Medulla oblongata (tissue), 1 donor: ENCODE results near the gene TBX10.
"Not testable (repeated sequence)": the region's sequence is repeated elsewhere in the genome, so short reads cannot be mapped to it uniquely, and the experiment has no call there.

Source experiments
- DNase-seq: peaks from one replicate; pipeline ENCODE4 v3.0.0-alpha.2; 2015; ENCODE audit errors: extremely low spot score

Gene TBX10

DNA sequence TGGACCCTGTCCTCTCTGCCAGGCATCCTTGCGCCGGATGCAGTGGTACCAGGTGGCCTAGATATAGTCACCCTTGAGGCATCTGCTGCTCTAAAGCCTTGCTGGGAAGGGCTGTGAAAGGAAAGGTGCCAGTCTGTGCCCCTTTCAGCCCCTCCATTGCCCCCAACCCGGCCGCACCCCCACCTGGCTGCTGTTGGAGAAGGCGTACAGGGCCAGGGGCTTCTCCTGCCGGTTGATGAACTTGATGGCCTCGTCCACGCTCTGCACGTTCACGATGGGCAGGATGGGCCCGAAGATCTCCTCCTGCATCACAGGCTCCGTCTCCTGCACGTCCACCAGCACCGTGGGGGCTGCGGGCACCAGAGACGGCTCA, 24.6 kb upstream of the TBX10 start:
- no peak for DNase-seq

DNA sequence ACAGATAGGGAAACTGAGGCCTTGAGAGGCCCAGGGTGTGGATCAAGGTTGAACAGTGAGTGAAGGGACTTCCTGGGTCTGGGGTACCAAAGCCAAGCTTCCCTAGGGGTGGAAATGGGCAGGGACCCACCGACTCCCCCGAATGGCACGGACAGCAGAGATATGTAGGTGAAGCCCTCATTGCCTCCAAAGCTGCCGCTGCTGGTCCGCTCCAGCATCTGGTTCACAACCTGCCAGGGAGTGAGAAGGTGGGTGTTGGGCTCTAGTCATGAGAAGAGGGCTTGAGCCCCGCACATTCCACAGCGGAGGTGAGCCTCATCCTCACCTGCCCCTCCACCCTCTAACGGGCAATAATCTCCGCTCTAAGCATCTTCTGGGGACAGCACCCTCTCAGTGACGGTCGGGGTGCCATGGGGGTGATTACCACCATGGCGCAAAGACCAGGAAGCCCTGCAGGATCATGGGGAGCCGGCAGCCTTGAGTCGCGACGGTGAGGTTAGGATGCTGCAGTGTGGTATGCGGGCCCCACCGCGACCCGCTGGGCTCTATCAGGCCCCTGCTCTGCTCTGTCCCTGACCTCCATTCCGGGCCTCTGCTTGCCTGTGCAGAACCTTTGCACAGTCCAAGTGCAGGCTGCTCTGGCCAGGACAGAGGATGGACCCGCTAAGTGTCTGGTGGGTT, 24.1 kb upstream of the TBX10 start:
- DNase-seq, result no peak

DNA sequence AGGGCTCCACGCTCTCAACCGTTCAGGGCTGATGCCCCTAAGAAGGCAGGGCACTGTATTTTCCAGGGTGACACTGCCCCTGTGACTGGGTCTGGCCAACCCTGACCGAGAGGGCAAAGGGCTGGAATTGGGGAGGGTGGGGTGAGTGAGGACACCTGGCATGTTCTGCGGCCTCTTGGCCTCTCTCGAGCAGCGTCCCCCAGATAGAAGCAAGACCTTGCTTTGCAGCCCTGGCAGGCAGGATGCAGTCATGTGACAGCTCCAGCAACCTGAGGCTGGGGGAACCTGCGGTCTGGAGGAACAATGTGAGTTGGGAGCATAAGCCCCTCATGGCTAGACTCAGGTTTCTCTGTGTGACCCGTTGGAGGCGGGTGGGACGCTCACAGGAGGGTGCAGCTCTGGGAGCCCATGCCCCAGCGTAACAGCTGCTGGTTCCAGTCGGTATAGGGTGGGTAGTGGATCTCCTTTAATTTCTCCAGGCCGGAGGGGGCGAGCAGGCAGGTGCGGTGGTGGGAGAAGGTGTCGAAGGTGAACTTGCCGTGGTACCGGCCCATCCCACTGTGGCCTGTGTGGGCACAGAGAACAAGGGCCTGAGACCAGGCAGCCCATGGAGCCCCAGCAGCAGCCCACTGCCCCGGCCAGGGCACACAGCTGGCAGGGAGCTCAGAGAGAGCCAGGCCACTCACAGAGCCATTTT, 23.4 kb upstream of the TBX10 start:
- no peak for DNase-seq

DNA sequence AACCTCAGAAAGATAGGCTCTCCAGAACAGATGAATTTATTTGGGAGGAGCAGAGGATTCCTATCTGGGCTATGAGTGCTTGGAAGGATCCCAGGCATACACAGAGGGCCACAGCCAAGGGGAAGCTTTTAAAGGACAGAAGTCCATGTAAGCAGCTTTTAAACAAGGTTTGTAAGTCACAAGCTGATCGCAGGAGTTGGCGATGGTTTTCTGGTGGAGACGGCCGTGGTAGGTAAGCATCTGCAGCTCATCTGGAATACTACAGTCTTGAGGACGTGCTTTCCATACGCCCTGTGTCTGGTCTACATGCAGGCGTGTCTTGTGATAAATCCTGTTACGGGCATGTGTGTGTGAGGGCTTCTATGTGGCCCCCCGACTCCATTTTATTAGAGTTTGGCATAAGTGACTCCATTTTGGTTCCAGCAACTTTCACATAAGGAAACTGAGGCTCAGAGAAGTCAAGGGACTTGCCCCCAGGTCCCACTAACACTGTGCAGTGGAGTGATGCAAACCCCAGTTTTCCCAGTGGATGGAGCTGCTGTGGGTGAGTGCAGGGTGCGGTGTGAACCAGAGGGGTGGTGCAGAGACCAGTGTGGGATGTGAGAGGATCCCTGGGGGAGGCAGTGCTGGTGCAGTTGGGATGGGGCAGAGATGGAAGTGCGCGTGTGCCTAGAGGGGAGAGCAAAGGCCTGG, 22.7 kb upstream of the TBX10 start:
- DNase-seq, result no peak

GRCh38 chr11:67660752-67661151, 21.2 kb upstream of the TBX10 start:
- not testable (repeated sequence) for DNase-seq

DNA sequence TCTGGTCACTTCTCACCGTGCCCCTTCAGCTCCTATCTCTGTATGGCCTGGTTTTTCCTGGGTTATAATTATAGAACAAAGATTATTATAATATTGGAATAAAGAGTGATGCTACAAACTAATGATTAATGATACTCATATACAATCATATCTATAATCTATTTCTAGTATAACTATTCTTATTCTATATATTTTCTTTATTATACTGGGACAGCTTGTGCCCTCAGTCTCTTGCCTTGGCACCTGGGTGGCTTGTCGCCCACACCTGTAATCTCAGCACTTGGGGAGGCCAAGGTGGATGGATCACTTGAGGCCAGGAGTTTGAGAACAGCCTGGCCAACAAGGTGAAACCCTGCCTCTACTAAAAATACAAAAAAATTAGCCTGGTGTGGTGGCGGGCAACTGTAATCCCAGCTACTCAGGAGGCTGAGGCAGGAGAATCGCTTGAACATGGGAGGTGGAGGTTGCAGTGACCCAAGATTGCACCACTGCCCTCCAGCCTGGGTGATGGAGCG, 20.1 kb upstream of the TBX10 start:
- DNase-seq, result not testable (repeated sequence)

DNA sequence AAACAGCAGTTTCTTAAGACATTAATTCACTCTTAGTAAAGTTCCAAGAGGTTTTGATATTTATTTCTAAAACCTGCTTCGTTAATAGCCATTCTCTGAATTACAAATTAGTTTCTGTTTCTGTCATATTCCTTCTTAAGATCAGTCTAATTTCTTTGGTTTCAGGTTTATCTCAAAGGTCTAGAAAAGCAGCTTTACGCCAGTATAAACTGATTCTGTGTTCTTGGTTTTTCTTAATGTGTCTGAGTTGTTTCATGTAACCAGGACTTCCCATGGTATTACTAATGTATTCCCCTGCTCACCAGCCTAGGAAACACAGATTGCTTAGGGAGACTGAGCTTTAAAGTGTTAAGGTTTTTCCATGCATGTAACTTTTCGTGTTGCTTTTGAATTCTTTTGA, 17.7 kb upstream of the TBX10 start:
- no peak for DNase-seq

- DNase-seq, result no peak
Observed at GRCh38 chr11:67656278-67656922, 16.8 kb upstream of the TBX10 start.

DNA sequence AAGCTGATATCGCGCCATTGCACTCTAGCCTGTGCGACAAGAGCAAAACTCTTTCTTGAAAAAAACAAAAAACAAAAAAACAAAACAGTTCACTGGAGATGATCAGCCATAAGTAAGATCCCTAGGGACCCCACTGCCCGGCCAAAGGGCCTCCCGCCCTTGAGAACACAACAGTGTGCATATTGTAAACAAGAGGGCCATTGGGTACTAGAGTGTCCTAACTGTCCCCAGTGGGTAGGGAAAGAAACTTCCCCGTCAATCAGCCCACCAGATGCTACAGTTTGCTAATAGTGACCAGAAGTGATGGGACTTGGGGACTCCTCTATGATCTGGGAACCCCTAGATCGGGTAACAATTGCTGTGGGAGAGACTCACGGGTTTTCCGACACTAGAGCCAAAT, 14.7 kb upstream of the TBX10 start:
- no peak for DNase-seq

GRCh38 chr11:67652965-67653845, 13.6 kb upstream of the TBX10 start:
- no peak for DNase-seq

DNA sequence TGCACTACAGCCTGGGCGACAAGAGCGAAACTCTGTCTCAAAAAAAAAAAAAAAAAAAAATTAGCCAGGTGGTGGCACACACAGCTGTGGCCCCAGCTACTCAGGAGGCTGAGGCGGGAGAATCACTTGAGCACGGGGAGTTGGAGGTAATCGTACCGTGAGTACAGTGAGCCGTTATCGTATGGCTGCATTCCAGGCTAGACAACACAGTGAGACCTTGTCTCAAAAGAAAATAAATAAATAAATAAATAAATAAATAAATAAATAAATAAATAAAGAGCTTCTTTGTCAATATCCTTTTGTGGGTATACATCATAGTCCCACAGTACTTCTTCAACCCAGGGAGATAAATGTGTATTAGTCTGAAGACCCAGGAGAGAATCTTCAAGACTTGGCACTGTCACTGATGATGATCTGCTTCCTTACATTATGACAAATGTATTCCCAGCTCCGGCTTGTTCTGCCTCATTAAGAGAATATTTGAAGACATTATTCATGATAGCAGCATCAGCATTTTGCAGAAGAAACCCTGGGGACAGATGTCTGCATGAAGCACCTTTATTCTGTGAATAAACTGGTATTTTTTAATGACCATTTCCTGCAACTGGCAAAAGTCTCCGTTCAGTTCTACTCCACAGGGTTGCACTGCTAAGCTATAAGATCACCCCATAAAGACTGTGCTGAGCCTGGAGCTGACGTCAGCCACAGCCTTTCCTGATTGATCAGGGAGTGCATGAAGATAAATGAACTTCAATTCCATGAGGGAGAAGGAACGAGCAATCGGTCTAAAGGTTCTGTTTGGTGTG, 12.6 kb upstream of the TBX10 start:
- no peak for DNase-seq

- DNase-seq, result no peak
Observed at GRCh38 chr11:67649634-67650510, 10.3 kb upstream of the TBX10 start.

DNA sequence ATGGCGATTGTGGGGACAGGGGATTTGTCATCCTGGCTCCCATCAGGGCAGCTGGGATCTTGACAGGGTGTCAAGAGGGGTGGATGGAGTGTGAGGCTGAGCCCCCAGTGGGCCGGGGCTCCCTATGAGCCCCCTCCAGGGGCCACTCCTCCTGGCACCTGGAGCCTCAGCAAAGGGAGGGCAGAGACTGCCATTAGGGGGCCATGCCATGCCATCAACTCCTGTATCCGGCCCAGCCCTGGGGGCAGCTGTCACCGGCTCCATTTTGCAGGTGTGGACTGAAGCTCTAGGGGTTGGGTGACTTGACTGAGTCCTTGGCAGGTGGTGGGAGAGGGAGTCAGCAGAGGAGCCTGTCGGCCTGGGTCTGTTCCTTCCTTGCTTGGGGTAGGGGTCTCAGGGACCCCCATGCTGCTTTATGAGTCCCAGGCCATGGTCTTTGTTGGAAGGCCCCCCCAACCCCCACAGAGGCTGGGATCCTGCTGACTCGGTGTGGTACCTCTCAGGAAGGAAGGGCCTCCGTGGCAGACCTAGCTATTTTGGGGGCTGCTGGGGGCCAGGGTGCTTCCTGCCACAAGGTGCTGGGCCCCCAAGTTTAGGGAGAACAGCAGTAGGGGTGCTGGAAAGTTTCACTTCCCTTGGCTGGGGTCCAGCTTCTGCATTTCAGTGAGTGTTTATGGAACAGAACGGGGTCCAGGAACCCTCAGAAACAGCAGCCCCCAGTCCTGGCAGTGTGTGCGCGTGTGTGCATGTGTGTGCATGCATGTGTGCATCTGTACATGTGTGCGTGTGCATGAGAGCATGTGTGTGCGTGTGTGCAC, 9.4 kb upstream of the TBX10 start:
- DNase-seq, result peak; percentile 69

- no peak for DNase-seq
Observed at GRCh38 chr11:67648140-67648795, 8.7 kb upstream of the TBX10 start.

DNA sequence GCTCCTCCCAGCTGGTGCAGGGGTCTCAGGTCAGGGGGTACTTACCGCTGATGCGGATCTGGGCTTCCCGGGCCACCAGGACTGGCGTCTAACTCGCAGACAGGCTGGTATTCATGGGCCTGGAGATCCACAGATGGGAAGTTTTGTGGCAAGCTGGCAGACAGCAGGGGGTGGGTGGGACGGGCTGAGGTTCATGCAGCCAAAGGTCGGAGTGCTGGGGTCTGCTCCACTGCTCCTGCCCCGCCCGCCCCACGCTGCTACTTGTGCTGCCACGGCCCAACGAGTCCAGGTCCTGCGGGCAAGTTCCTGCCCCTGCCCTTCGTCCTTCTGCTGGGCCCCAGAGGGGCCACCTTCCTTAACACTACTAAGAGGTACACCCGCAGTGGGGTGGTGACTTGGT, 7.9 kb upstream of the TBX10 start:
- DNase-seq, result no peak

DNA sequence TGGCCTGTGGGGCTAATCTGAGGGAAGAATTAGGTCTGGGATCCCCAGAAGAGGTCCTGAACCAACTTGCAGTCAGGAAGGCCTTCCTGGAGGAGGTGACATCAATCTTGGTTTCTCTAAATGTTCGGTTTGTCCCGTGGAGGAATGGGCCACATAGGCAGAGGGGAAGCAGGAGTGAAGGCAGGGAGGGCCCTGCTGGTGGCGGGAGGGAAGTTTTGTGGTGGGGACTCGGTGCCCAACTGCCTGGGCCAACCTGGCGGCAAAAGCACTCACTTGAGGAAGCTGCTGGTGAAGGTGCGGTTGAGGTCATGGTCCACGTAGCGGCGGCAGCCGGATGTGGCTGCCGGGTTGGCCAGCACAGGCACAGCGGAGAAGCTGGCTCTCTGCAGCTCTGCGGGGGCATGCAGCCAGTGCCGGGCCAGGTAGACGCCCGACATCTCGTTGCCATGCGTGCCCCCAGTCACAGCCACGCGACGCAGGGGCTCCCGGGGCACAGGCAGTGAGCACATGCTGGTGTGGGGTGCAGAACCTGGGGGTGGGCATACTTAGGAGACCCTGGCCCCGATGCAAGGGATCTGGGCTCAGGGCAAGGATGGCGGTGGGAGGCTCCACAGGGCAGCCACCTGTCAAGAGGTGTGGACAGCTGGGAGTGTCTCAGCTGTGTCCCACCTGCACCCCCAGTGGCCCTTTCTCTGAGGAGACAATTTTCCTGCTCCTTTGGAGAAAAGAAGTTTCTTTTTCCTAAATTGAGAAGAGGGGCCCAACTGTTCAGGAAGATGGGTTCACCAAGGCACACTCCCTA, 7.2 kb upstream of the TBX10 start:
- no peak for DNase-seq
